K562 (cell line): ENCODE results near the gene ANKRD34B. TPM values are rescaled to one million over a fixed set of nuclear protein-coding genes. Genes with fewer than 3 reads are reported as not detected.

Experiments used
- ASH1L ChIP-seq: fragments of 450-650 bp; IDR thresholded peaks from 2 replicates; pipeline ENCODE4 v1.6.1; 2018; ENCODE audit warnings: borderline replicate concordance, mild to moderate bottlenecking, low read depth; ENCODE audit not compliant: partially characterized antibody
- CBFB ChIP-seq: sonication (generic); formaldehyde crosslinking; IDR thresholded peaks from 2 replicates; pipeline ENCODE4 v1.4.0; 2020; ENCODE audit warnings: mild to moderate bottlenecking, missing genetic modification reagents
- HDAC2 ChIP-seq: fragments of 450-650 bp; IDR thresholded peaks from 2 replicates; pipeline ENCODE4 v1.6.1; 2016; ENCODE audit warnings: mild to moderate bottlenecking
- MCM2 ChIP-seq: fragments of 450-650 bp; IDR thresholded peaks from 2 replicates; pipeline ENCODE4 v1.6.1; 2017; ENCODE audit warnings: low read depth, mild to moderate bottlenecking
- PTTG1 ChIP-seq: fragments of 450-650 bp; IDR thresholded peaks from 2 replicates; pipeline ENCODE4 v1.6.1; 2016; ENCODE audit warnings: low read depth, mild to moderate bottlenecking, missing genetic modification characterization, missing compliant biosample characterization
- XRCC4 ChIP-seq: IDR thresholded peaks from one replicate; pipeline ENCODE4 v1.6.1; 2011; ENCODE audit not compliant: insufficient read depth, insufficient read length; ENCODE audit errors: extremely low read depth
- YY1 ChIP-seq, 3 experiments: IDR thresholded peaks; 2 replicates each; pipeline ENCODE4 v1.6.1; 2011; ENCODE audit warnings: low read length in 2 of 3, mild to moderate bottlenecking in 2 of 3, moderate library complexity in 2 of 3, borderline replicate concordance in 1 of 3, control low read depth in 1 of 3, low read depth in 1 of 3; ENCODE audit not compliant: insufficient read depth in 3 of 3, insufficient replicate concordance in 2 of 3, control insufficient read depth in 1 of 3, insufficient read length in 1 of 3; ENCODE audit errors: extremely low read depth in 1 of 3
- polyA plus RNA-seq, 8 experiments: library from polyadenylated mRNA; depleted of rRNA in 4 of 8; stranded (reverse) in 5 of 8; unstranded in 3 of 8; fragments of >200 nt; fragmentation: Nextera tagmentation in 2 of 8; fragmentation: Illumina TruSeq in 1 of 8; extraction: Ambion mirVana in 2 of 8; extraction: Trizol in 1 of 8; gene quantifications; 2 replicates each; pipeline versions ENCODE4 v1.2.1 to v1.2.3, GENCODE V29; 2011 to 2014; ENCODE audit warnings: inconsistent platforms in 1 of 8, missing spikeins in 1 of 8
- total RNA-seq, 7 experiments: library from RNA; depleted of rRNA in 6 of 7; stranded (reverse); fragments of >200 nt in 6 of 7; fragmentation: Illumina TruSeq in 2 of 7; extraction: Trizol in 2 of 7; gene quantifications; 2 replicates each; pipeline versions ENCODE4 v1.2.1 to v1.2.3, GENCODE V29; 2011 to 2021; ENCODE audit warnings: low replicate concordance in 1 of 7
- TF ChIP-seq, protein P1 (sequence below): fragments of 250-450 bp; sonication (Bioruptor Pico); IDR thresholded peaks from 2 replicates; pipeline ENCODE4 v1.8.0; 2022; ENCODE audit warnings: inconsistent platforms
- TF ChIP-seq, protein P2 (sequence below), 2 experiments: fragments of 450-650 bp in 1 of 2; sonication (generic) in 1 of 2; formaldehyde crosslinking in 1 of 2; IDR thresholded peaks in 1 of 2; conservative IDR thresholded peaks in 1 of 2; 2 replicates each; pipeline versions ENCODE4 v1.6.1 to v1.8.1; 2016 to 2023; ENCODE audit warnings: mild to moderate bottlenecking in 2 of 2, moderate library complexity in 2 of 2, inconsistent platforms in 1 of 2, missing genetic modification reagents in 1 of 2
- TF ChIP-seq, protein P3 (sequence below), 3 experiments: fragments of 200-800 bp in 1 of 3; fragments of 250-450 bp in 1 of 3; fragments of 450-650 bp in 1 of 3; sonication (Bioruptor Pico) in 1 of 3; sonication (Bioruptor generic) in 1 of 3; formaldehyde crosslinking in 1 of 3; IDR thresholded peaks; 2 replicates each; pipeline versions ENCODE4 v1.6.1 to v1.8.0; 2016 to 2022; ENCODE audit warnings: mild to moderate bottlenecking in 2 of 3, missing genetic modification characterization in 2 of 3, missing compliant biosample characterization in 1 of 3, moderate library complexity in 1 of 3

ANKRD34B gene
- total and polyA plus RNA-seq, 9 of the 15 experiments (the other 6 are each of a cell fraction or from before 2014, with no cell fraction given): not detected

DNA sequence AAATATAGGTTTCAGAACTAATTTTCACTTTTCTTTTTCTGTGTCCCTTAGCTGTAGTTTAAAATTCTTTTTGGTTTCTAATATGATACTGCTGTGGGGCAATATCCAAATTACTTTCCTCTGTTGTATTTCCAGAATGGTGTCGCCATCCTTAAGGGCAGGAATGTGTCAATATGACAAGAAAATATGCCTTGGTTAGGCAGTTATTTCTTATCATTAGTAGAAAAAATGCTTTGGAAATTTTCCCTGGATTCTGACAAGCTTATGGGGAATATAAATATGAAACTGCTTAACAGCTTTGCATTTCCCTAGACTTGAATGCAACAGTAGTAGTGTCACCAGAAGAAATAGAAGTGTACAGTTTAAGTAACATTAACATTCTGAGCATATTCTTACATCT, 29.4 kb downstream of the ANKRD34B start (continued):
- TF ChIP-seq YY1 (IDR thresholded peaks at IDR 0.05; ENCODE audit: borderline replicate concordance in 1 of 3, control insufficient read depth in 1 of 3, extremely low read depth in 1 of 3, insufficient read depth in 3 of 3, insufficient read length in 1 of 3, insufficient replicate concordance in 2 of 3, low read depth in 1 of 3, low read length in 2 of 3) (no peak), CBFB (CRISPR knock-in tag) (no peak), HDAC2 (no peak), ASH1L (no peak), MCM2 (no peak), XRCC4 (no peak), PTTG1 (tag) (no peak)
- TF ChIP-seq, protein P1, sequence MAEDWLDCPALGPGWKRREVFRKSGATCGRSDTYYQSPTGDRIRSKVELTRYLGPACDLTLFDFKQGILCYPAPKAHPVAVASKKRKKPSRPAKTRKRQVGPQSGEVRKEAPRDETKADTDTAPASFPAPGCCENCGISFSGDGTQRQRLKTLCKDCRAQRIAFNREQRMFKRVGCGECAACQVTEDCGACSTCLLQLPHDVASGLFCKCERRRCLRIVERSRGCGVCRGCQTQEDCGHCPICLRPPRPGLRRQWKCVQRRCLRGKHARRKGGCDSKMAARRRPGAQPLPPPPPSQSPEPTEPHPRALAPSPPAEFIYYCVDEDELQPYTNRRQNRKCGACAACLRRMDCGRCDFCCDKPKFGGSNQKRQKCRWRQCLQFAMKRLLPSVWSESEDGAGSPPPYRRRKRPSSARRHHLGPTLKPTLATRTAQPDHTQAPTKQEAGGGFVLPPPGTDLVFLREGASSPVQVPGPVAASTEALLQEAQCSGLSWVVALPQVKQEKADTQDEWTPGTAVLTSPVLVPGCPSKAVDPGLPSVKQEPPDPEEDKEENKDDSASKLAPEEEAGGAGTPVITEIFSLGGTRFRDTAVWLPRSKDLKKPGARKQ (CRISPR knock-in tag): no peak
- TF ChIP-seq, protein P2, sequence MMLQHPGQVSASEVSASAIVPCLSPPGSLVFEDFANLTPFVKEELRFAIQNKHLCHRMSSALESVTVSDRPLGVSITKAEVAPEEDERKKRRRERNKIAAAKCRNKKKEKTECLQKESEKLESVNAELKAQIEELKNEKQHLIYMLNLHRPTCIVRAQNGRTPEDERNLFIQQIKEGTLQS (IDR thresholded peaks at IDR 0.05): no peak
- TF ChIP-seq, protein P2 (CRISPR knock-in tag; conservative IDR thresholded peaks at IDR 0.05): no peak
- TF ChIP-seq, protein P3, sequence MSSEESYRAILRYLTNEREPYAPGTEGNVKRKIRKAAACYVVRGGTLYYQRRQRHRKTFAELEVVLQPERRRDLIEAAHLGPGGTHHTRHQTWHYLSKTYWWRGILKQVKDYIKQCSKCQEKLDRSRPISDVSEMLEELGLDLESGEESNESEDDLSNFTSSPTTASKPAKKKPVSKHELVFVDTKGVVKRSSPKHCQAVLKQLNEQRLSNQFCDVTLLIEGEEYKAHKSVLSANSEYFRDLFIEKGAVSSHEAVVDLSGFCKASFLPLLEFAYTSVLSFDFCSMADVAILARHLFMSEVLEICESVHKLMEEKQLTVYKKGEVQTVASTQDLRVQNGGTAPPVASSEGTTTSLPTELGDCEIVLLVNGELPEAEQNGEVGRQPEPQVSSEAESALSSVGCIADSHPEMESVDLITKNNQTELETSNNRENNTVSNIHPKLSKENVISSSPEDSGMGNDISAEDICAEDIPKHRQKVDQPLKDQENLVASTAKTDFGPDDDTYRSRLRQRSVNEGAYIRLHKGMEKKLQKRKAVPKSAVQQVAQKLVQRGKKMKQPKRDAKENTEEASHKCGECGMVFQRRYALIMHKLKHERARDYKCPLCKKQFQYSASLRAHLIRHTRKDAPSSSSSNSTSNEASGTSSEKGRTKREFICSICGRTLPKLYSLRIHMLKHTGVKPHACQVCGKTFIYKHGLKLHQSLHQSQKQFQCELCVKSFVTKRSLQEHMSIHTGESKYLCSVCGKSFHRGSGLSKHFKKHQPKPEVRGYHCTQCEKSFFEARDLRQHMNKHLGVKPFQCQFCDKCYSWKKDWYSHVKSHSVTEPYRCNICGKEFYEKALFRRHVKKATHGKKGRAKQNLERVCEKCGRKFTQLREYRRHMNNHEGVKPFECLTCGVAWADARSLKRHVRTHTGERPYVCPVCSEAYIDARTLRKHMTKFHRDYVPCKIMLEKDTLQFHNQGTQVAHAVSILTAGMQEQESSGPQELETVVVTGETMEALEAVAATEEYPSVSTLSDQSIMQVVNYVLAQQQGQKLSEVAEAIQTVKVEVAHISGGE (CRISPR knock-in tag; IDR thresholded peaks at IDR 0.05): no peak
